Measurements from ENCODE around the gene FLCN.

DNA sequence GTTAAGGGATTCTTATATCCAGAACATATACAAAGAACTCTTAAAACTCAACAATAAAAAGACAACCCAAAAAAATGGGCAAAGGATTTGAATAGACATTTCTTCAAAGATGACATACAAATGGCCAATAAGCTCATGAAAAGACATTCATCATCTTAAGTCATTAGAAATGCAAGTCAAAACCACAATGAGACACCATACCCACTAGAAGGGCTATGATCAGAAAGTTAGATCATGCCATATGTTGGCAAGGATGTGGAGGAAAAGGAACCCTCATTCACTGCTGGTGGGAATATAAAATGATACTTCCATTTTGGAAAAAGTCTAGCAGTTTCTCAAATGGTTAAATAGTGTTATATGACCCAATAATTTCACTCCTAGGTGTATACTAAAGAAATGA lies 40.2 kb downstream of the FLCN start:
- TF ChIP-seq ZKSCAN1 (IDR thresholded peaks at IDR 0.05; ENCODE audit: low read length): no peak
- TF ChIP-seq ZSCAN30 (CRISPR knock-in tag; IDR thresholded peaks at IDR 0.05): no peak
- TF ChIP-seq, protein P1, sequence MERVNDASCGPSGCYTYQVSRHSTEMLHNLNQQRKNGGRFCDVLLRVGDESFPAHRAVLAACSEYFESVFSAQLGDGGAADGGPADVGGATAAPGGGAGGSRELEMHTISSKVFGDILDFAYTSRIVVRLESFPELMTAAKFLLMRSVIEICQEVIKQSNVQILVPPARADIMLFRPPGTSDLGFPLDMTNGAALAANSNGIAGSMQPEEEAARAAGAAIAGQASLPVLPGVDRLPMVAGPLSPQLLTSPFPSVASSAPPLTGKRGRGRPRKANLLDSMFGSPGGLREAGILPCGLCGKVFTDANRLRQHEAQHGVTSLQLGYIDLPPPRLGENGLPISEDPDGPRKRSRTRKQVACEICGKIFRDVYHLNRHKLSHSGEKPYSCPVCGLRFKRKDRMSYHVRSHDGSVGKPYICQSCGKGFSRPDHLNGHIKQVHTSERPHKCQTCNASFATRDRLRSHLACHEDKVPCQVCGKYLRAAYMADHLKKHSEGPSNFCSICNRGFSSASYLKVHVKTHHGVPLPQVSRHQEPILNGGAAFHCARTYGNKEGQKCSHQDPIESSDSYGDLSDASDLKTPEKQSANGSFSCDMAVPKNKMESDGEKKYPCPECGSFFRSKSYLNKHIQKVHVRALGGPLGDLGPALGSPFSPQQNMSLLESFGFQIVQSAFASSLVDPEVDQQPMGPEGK (CRISPR knock-in tag; IDR thresholded peaks at IDR 0.05): no peak
- no peak for TF ChIP-seq ZSCAN20 (CRISPR knock-in tag; IDR thresholded peaks at IDR 0.05; ENCODE audit: borderline replicate concordance)
- TF ChIP-seq ZBTB1 (CRISPR knock-in tag; IDR thresholded peaks at IDR 0.05; ENCODE audit: borderline replicate concordance): no peak
- TF ChIP-seq PRMT3 (CRISPR knock-in tag; IDR thresholded peaks at IDR 0.05; ENCODE audit: borderline replicate concordance, low read depth): no peak
- no peak for TF ChIP-seq MAFG (CRISPR knock-in tag; IDR thresholded peaks at IDR 0.05)
- TF ChIP-seq ZNF138 (CRISPR knock-in tag; IDR thresholded peaks at IDR 0.05; ENCODE audit: low read depth): no peak
- TF ChIP-seq FOXC1 (CRISPR knock-in tag; IDR thresholded peaks at IDR 0.05; ENCODE audit: borderline replicate concordance): no peak
